Omental fat pad (tissue), 4 donors: Measurements from ENCODE around the gene TMEM121B. TPM values are rescaled to one million over a fixed set of nuclear protein-coding genes. Genes with fewer than 3 reads are reported as not detected.

Experiments
- ATAC-seq: fragments of 150-250 bp; one replicate; pipeline ENCODE4 v1.9.1; 2016; ENCODE audit warnings: mild to moderate bottlenecking, moderate library complexity; ENCODE audit not compliant: low FRiP score
- DNase-seq: peaks from one replicate; pipeline ENCODE4 v3.0.0-alpha.2; 2019; ENCODE audit warnings: low spot score
- CTCF ChIP-seq, 3 donors: fragments of 450-650 bp; IDR thresholded peaks; one replicate each; pipeline ENCODE4 v1.5.1; 2016 to 2017; ENCODE audit warnings: antibody characterized with exemption in 3 of 3, mild to moderate bottlenecking in 3 of 3, moderate library complexity in 2 of 3
- total RNA-seq, 4 donors: library from RNA; depleted of rRNA; stranded (reverse); fragments of >200 nt; gene quantifications; one replicate each; pipeline ENCODE4 v1.1.0, GENCODE V29; 2016

The TMEM121B gene
- total RNA-seq, 4 donors from 2014 or later = 0.46 to 1.4 (median 0.94) TPM

GRCh38 chr22:17106785-17107546 is 14.2 kb downstream of the TMEM121B start:
- no peak for DNase-seq
- no peak for TF ChIP-seq CTCF (IDR thresholded peaks at IDR 0.05)
- ATAC-seq = no peak

- no peak for TF ChIP-seq CTCF (IDR thresholded peaks at IDR 0.05)
- DNase-seq (no peak), ATAC-seq (no peak)
Measured at GRCh38 chr22:17106161-17106784, 14.9 kb downstream of the TMEM121B start.

- ATAC-seq = no peak
- no peak for DNase-seq
- TF ChIP-seq CTCF (IDR thresholded peaks at IDR 0.05) = no peak
Measured at GRCh38 chr22:17105143-17106129, 15.7 kb downstream of the TMEM121B start.

GRCh38 chr22:17104336-17104935 is 16.7 kb downstream of the TMEM121B start:
- ATAC-seq = no peak
- DNase-seq = no peak
- no peak for TF ChIP-seq CTCF (IDR thresholded peaks at IDR 0.05)

GRCh38 chr22:17103351-17103750 is 17.8 kb downstream of the TMEM121B start:
- TF ChIP-seq CTCF (IDR thresholded peaks at IDR 0.05) = no peak
- DNase-seq (no peak), ATAC-seq (no peak)

GRCh38 chr22:17102297-17102667 is 18.9 kb downstream of the TMEM121B start:
- DNase-seq = no peak
- ATAC-seq = no peak
- TF ChIP-seq CTCF (IDR thresholded peaks at IDR 0.05) = no peak
